Astrocyte of the spinal cord (primary cell): ENCODE results near the gene BMI1.
"Not testable (repeated sequence)": the region's sequence is repeated elsewhere in the genome, so short reads cannot be mapped to it uniquely, and the experiment has no call there.

Source experiments
- DNase-seq: peaks from one replicate; pipeline ENCODE4 v3.0.0; 2011; ENCODE audit warnings: low read depth, low spot score
- H3K4me3 ChIP-seq: 2 replicates; pipeline ENCODE4 v1.5.1; 2011; ENCODE audit warnings: low read depth, mild to moderate bottlenecking, low read length, moderate library complexity
- in situ Hi-C: cut with HindIII; loops from 2 replicates; pipeline ENCODE4 v1.10.0; 2017; ENCODE audit warnings: low sequenced_read_pairs
- TF ChIP-seq, protein P1 (sequence below): IDR thresholded peaks from 2 replicates; pipeline ENCODE4 v1.5.1; 2012; ENCODE audit warnings: low read depth, mild to moderate bottlenecking, low read length, inconsistent platforms

Gene BMI1

DNA sequence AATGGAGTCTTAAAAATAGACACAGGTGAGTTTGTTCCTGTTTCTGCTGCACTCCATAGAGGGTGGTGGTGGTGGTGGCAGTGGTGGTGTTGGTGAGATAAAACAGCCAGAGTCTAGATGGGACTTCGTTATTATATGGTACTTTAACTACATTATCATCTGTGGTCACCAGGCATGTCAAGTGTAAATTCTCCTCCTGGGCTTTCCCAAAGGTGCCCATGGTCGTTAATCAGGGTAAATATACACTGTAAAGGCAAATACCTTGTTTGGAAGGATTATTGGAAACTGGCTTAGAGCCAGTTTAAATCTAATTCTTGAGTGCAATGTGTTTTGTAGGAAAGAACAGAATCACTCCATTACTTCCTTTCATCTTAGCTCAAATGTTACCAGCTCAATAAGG is 26.2 kb upstream of the BMI1 start:
- DNase-seq, result no peak
- in situ Hi-C loops, result no loop called here
- H3K4me3 ChIP-seq, result no peak overlapping the region
- TF ChIP-seq, protein P1, sequence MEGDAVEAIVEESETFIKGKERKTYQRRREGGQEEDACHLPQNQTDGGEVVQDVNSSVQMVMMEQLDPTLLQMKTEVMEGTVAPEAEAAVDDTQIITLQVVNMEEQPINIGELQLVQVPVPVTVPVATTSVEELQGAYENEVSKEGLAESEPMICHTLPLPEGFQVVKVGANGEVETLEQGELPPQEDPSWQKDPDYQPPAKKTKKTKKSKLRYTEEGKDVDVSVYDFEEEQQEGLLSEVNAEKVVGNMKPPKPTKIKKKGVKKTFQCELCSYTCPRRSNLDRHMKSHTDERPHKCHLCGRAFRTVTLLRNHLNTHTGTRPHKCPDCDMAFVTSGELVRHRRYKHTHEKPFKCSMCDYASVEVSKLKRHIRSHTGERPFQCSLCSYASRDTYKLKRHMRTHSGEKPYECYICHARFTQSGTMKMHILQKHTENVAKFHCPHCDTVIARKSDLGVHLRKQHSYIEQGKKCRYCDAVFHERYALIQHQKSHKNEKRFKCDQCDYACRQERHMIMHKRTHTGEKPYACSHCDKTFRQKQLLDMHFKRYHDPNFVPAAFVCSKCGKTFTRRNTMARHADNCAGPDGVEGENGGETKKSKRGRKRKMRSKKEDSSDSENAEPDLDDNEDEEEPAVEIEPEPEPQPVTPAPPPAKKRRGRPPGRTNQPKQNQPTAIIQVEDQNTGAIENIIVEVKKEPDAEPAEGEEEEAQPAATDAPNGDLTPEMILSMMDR, result no peak

DNA sequence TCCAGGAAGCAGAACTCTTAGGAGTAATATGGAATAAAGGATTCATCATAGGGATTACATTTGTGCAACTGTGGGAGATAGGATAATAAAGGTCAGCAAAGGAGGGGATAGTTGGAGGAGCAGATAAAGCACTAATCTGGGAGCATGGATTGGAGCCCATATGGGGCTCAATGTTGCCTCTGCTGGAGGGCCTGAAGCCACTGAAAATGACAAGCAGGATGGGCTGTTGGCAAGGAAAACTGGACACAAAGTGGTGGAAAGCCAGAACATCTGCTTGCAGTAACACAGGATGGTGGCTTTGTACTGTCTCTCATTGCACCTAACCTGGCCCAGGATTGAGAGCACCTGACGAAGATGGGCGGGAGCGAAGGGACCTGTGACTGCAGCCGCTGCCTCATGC is 19.7 kb upstream of the BMI1 start:
- TF ChIP-seq, protein P1, result no peak
- H3K4me3 ChIP-seq, result no peak overlapping the region
- in situ Hi-C loops, result no loop called here
- no peak for DNase-seq

DNA sequence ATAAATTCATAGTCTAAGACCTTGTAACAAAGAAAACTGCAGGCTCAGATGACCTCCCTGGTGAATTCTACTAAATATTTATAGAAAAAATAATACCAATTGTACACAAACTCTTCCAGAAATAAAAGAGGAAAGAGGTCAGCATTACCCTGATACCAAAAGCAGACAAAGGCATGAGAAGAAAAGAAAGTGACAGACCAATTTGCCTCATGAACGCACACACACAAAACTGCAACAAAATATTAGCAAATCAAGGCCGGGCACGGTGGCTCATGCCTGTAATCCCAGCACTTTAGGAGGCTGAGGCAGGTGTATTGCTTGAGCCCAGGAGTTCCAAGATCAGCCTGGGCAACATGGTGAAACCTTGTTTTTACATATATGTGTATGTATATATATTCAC is 17.4 kb upstream of the BMI1 start:
- no peak overlapping the region for H3K4me3 ChIP-seq
- DNase-seq, result no peak
- TF ChIP-seq, protein P1, result no peak
- in situ Hi-C loops, result no loop called here

DNA sequence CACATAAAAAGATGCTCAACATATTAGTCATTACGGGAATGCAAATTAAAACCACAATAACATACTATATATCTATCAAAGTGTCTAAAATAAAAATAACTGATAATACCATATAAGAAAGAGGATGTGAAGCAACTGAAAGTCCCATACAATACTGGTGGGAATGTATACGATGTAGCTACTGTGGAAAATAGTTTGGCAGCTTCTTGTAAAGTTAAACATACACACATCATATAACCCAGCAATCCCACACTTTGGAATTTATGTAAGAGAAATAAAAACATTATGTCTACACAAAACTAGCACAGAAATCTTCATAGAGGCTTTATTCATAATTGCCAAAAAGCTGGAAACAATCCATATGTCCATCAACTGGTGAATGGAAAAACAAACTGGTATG is 15.2 kb upstream of the BMI1 start:
- H3K4me3 ChIP-seq, result no peak overlapping the region

DNA sequence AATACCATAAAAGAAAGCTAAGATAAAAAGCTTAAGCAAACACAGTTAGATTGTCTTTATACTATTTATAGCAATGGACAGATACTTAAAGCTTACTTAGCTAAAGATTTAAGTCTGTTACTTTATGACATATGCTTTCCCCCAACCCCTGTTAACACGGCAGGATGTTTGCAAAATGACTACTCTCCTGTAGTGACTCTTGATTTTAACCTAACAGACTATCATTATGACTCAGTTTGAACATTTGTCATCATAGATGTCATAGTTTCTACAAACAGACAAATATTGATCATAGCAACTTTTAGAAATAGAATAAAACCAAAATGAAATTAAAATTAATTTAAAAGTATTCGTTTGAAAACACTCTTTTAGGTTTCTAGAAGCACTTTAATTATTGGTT is 12.5 kb upstream of the BMI1 start:
- TF ChIP-seq, protein P1, result no peak
- in situ Hi-C loops, result no loop called here
- DNase-seq, result no peak
- H3K4me3 ChIP-seq, result no peak overlapping the region

More for the DNA sequence above, 15.2 kb upstream of the BMI1 start:
- TF ChIP-seq, protein P1, result no peak
- no peak for DNase-seq
- in situ Hi-C loops, result no loop called here

DNA sequence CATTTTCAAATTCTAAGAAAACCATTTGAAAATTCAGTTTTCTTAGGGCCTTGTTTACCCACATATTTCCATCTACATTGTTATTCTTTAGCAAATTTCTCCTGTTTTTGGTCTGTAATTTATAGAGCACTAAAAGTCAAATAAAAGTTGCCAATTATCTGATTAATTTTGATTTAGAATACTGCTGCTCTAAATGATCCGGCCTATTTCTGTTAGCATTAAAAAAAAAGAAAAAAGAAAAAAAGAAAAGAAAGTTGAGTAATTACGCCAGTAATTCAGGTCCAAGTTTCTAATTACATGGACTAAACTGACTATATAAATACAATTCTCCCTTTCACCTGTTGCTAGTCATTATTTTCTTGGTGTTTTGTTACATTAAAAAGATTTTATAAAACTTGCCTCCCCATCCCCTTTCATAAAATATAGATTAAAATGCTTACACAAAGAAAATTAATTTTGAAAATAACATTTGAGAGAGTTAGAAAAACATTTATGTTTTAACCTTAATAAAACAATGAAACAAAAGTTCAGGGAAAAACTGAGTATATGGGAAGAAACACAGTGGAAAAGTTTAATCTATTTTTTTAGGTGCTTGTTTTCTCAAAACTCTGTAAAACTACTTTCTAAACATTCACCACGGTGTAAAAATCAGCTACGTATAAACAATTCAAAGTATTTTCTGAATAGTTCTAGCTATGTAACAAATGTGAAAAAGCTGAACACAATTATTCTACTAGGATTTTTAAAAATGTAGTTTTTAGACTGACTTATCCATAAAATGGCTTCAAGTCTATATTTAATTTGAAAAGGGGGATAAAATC is 11.5 kb upstream of the BMI1 start:
- no peak for DNase-seq
- in situ Hi-C loops, result no loop called here
- H3K4me3 ChIP-seq, result no peak overlapping the region
- TF ChIP-seq, protein P1, result no peak

DNA sequence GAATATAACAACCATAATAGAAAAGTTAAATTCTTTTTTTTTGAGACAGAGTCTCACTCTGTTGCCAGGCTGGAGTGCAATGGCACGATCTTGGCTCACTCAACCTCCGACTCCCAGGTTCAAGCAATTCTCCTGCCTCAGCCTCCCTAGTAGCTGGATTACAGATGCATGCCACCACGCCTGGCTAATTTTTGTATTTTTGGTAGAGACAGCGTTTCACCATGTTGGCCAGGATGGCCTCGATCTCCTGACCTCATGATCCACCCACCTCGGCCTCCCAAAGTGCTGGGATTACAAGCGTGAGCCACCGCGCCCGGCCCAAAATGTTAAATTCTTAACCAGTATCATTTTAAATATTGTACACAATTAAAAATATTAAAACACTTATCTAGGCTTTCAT is 10.9 kb upstream of the BMI1 start:
- H3K4me3 ChIP-seq, DNase-seq, in situ Hi-C loops: not testable (repeated sequence)
